Measurements from ENCODE around the gene ANP32A. TPM values are rescaled to one million over a fixed set of nuclear protein-coding genes. Genes with fewer than 3 reads are reported as not detected.

Gene ANP32A
- total RNA-seq, 2 donors from 2014 or later: 52.6 to 70.8 TPM

DNA sequence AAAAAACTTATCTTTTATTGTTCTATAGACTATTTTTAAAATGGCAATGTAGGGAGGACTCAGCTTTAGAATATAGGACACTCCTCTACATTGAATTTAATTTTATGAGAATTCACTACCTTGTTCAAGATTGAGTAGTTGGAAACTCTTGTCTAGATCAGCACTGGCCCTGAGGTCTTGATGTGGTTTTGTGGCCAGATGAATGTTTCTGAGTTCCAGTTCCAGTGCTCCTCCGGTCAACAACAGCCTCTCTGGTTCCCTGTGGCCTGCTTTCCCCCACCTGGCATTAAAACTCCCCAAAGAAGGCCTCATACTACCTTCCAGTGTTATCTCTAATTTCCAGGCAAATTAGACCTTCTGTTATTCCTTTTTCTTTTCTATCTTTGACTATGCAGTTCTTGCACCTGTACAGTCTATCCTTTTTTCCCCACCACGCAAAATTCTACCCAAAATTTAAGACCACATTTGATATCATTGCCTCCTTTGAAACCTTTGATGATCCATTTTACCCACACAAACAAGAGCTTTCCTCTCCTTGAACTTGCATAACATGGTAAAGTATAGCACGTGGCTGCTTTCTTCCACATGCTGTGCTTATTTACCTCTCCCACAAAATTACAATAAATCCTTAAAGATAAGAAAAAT is 9.6 kb upstream of the ANP32A start:
- H3K4me1 ChIP-seq (replicated peaks): no peaks in the 10 kb centered on the region
- no peaks in the 10 kb centered on the region for H3K27me3 ChIP-seq (replicated peaks; ENCODE audit: insufficient read depth)
- TF ChIP-seq, protein P1, sequence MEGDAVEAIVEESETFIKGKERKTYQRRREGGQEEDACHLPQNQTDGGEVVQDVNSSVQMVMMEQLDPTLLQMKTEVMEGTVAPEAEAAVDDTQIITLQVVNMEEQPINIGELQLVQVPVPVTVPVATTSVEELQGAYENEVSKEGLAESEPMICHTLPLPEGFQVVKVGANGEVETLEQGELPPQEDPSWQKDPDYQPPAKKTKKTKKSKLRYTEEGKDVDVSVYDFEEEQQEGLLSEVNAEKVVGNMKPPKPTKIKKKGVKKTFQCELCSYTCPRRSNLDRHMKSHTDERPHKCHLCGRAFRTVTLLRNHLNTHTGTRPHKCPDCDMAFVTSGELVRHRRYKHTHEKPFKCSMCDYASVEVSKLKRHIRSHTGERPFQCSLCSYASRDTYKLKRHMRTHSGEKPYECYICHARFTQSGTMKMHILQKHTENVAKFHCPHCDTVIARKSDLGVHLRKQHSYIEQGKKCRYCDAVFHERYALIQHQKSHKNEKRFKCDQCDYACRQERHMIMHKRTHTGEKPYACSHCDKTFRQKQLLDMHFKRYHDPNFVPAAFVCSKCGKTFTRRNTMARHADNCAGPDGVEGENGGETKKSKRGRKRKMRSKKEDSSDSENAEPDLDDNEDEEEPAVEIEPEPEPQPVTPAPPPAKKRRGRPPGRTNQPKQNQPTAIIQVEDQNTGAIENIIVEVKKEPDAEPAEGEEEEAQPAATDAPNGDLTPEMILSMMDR (IDR thresholded peaks at IDR 0.05): no peak
- TF ChIP-seq POLR2A (IDR thresholded peaks at IDR 0.05): no peak
- no peak for TF ChIP-seq POLR2AphosphoS5 (IDR thresholded peaks at IDR 0.05)
- H3K4me3 ChIP-seq: no peak overlapping the region
- H3K9me3 ChIP-seq: no peaks in the 10 kb centered on the region
- H3K27ac ChIP-seq: no peak overlapping the region
- intact Hi-C loops (cut with DNase I): no loop called here
- no peaks in the 10 kb centered on the region for H3K36me3 ChIP-seq
- DNase-seq (ENCODE audit: low spot score): no peak
- 40% methylated on average over 3 of the region's 3 CpGs for WGBS

DNA sequence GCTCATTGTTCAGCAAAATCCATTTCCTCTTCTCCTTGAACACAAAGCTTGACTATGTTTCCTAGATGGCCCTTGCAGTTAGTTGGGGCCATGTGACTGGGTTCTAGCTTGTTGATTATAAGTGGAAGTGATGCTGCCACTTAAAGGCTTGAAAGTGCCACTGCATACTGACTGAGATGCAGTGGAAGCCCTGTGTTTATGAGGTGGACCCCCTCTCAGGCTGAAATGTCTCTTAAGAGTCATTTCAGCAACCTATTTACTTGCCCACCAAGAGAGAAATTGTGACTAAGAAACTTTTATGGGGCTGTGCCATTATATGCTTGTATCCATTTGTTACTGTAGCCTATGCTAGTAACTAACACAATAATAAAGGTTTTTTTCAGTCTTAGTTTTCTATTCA is 8.4 kb upstream of the ANP32A start:
- TF ChIP-seq POLR2AphosphoS5 (IDR thresholded peaks at IDR 0.05) (no peak), POLR2A (IDR thresholded peaks at IDR 0.05) (no peak)
- TF ChIP-seq, protein P1 (IDR thresholded peaks at IDR 0.05): peak in 2 of 4 experiments; percentile 50 to 52
- Histone ChIP-seq H3K27ac (no peak overlapping the region), H3K4me3 (no peak overlapping the region), H3K4me1 (replicated peaks) (no peaks in the 10 kb centered on the region), H3K9me3 (no peaks in the 10 kb centered on the region), H3K27me3 (replicated peaks; ENCODE audit: insufficient read depth) (no peaks in the 10 kb centered on the region), H3K36me3 (no peaks in the 10 kb centered on the region)
- intact Hi-C loops (cut with DNase I): no loop called here
- DNase-seq (ENCODE audit: low spot score): no peak

DNA sequence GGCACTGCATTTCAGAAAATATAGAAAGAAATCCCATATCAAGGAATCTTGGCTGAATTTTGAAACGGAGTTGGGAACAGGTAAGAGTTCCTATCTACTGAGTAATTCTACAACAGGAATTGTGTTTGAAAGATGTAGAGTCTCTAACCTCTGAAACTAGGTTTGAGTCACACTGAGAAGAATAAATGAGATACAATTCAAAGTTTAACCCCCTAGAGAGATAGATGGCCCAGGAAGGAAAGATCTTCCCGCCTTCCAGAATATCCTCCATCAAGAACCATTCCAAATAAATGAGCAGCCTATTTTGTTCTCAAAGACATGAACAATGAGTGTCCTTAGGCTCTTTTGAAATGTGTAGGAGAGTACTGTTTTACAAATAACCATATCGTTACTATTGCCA is 2.9 kb upstream of the ANP32A start:
- no peak for DNase-seq (ENCODE audit: low spot score)
- H3K27ac ChIP-seq: no peak overlapping the region
- no peaks in the 10 kb centered on the region for H3K4me1 ChIP-seq (replicated peaks)
- no peaks in the 10 kb centered on the region for H3K9me3 ChIP-seq
- H3K27me3 ChIP-seq (replicated peaks; ENCODE audit: insufficient read depth): no peaks in the 10 kb centered on the region
- no peaks in the 10 kb centered on the region for H3K36me3 ChIP-seq
- TF ChIP-seq POLR2AphosphoS5 (IDR thresholded peaks at IDR 0.05): no peak
- H3K4me3 ChIP-seq: no peak overlapping the region
- WGBS: 98% methylated on average over 3 of the region's 3 CpGs
- intact Hi-C loops (cut with DNase I): no loop called here

DNA sequence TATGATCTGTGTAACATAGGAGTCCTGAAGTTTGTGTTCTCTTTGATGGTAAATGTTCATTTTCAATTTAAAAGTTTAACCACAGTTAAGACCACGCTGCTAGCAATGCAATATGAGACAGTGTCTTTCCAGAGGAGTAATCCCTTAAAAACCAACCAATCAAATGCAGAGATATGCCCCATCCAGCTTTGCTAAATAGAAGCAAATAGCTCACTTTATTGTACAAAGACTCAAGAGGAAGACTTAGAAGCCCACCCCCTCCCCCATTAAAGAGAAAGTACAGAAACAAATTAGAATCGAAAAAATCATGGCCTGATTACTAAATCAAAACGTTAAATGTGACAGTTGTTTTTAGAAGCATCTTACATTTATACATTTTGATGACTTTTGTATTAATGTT is 2.1 kb upstream of the ANP32A start:
- intact Hi-C loops (cut with DNase I): no loop called here
- no peak overlapping the region for H3K4me3 ChIP-seq
- H3K27ac ChIP-seq: no peak overlapping the region
- no peaks in the 10 kb centered on the region for H3K27me3 ChIP-seq (replicated peaks; ENCODE audit: insufficient read depth)
- 43% methylated on average over 3 of the region's 3 CpGs for WGBS
- TF ChIP-seq POLR2A (IDR thresholded peaks at IDR 0.05) (no peak), POLR2AphosphoS5 (IDR thresholded peaks at IDR 0.05) (no peak)
- TF ChIP-seq, protein P1 (IDR thresholded peaks at IDR 0.05): no peak
- DNase-seq (ENCODE audit: low spot score): no peak
- H3K9me3 ChIP-seq: no peaks in the 10 kb centered on the region
- no peaks in the 10 kb centered on the region for H3K4me1 ChIP-seq (replicated peaks)
- no peaks in the 10 kb centered on the region for H3K36me3 ChIP-seq

DNA sequence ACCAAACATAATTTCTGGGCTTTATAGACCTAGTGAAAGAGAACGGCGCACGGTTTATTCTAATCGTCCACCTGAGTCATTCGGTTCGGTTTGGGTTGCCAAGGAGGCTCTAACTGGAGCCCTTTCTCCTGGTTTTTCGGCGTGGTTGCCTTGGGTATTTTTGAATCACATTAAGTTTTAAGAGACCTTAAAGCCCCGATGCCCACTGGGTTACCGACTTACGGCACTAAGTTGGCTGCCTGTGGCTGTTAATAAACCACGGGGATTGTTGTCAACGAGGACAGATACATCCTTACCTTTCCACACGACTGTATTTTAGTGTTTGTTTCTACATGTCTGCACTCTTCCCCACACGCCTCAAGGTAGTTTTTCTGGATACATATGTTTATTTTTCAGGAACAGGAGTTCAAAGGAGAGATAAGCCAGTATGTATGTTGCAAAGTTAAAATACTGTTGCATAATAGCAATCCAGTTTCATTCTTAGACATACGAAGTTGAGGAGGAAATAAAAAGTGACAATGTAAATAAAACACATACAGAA is 1.2 kb upstream of the ANP32A start:
- no peaks in the 10 kb centered on the region for H3K9me3 ChIP-seq
- H3K27me3 ChIP-seq (replicated peaks; ENCODE audit: insufficient read depth): no peaks in the 10 kb centered on the region
- DNase-seq (ENCODE audit: low spot score): peak; percentile 52
- TF ChIP-seq POLR2A (IDR thresholded peaks at IDR 0.05) (no peak), POLR2AphosphoS5 (IDR thresholded peaks at IDR 0.05) (peak; percentile 86)
- peak overlapping the region; percentile 99 to 100 for H3K27ac ChIP-seq
- 8% methylated on average over 16 of the region's 16 CpGs for WGBS
- H3K4me1 ChIP-seq (replicated peaks): no peaks in the 10 kb centered on the region
- H3K36me3 ChIP-seq: no peaks in the 10 kb centered on the region
- H3K4me3 ChIP-seq: peak overlapping the region; percentile 88 to 96
- intact Hi-C loops (cut with DNase I): no loop called here
